ENCODE measurements around the gene ZNF438.

GRCh38 chr10:30847642-30848041 lies 184.0 kb downstream of the ZNF438 start:
- TF ChIP-seq CTCF (IDR thresholded peaks at IDR 0.05) (no peak), POLR2A (IDR thresholded peaks at IDR 0.05) (no peak)
